GM23338 (cell line): ENCODE measurements around the gene UIMC1. TPM values are rescaled to one million over a fixed set of nuclear protein-coding genes. Genes with fewer than 3 reads are reported as not detected.

ENCODE experiments used
- ATAC-seq: fragments of 200-7000 bp; cut with Tn5 transposase; 3 replicates; pipeline ENCODE4 v1.9.1; 2020
- DNase-seq: peaks from one replicate; pipeline ENCODE4 v3.0.0-alpha.2; 2015; ENCODE audit warnings: low spot score
- H2AFZ ChIP-seq: fragments of 200-600 bp; sonication (generic); 2 replicates; pipeline ENCODE4 v1.8.0; 2016; ENCODE audit warnings: antibody characterized with exemption, mild to moderate bottlenecking, moderate library complexity
- H3F3A ChIP-seq: fragments of 200-600 bp; sonication (generic); replicated peaks from 2 replicates; pipeline ENCODE4 v1.8.0; 2017; ENCODE audit warnings: antibody characterized with exemption, mixed run types, low read depth
- H3K27ac ChIP-seq: fragments of 200-600 bp; sonication (generic); 2 replicates; pipeline ENCODE4 v1.6.1; 2016; ENCODE audit warnings: low read depth
- H3K27me3 ChIP-seq: fragments of 200-600 bp; sonication (generic); 2 replicates; pipeline ENCODE4 v1.8.0; 2016; ENCODE audit warnings: mild to moderate bottlenecking, mixed run types, moderate library complexity; ENCODE audit not compliant: insufficient read depth
- H3K36me3 ChIP-seq: fragments of 200-600 bp; sonication (generic); 2 replicates; pipeline ENCODE4 v1.8.0; 2016; ENCODE audit warnings: mild to moderate bottlenecking; ENCODE audit not compliant: insufficient read depth
- H3K4me1 ChIP-seq: fragments of 200-600 bp; sonication (generic); 2 replicates; pipeline ENCODE4 v1.8.0; 2016; ENCODE audit warnings: mild to moderate bottlenecking, moderate library complexity; ENCODE audit not compliant: insufficient read depth
- H3K4me2 ChIP-seq: fragments of 200-600 bp; sonication (generic); 2 replicates; pipeline ENCODE4 v1.7.1; 2017; ENCODE audit warnings: mixed run types
- H3K4me3 ChIP-seq: fragments of 200-600 bp; sonication (generic); 2 replicates; pipeline ENCODE4 v1.6.1; 2016; ENCODE audit warnings: mixed run types
- H3K79me2 ChIP-seq: fragments of 200-600 bp; sonication (generic); replicated peaks from 2 replicates; pipeline ENCODE4 v1.8.0; 2017; ENCODE audit warnings: mild to moderate bottlenecking; ENCODE audit not compliant: insufficient read depth
- H3K9me2 ChIP-seq: fragments of 200-600 bp; sonication (generic); 2 replicates; pipeline ENCODE4 v1.8.0; 2017; ENCODE audit not compliant: insufficient read depth
- H4K20me1 ChIP-seq: fragments of 200-600 bp; sonication (generic); replicated peaks from 2 replicates; pipeline ENCODE4 v1.8.0; 2017; ENCODE audit warnings: mild to moderate bottlenecking; ENCODE audit not compliant: insufficient read depth
- H3K27ac Mint-ChIP-seq: 2 replicates; pipeline ENCODE4 v1.8.0; 2020; ENCODE audit warnings: inconsistent platforms, mild to moderate bottlenecking, moderate library complexity, mixed read lengths
- H3K27me3 Mint-ChIP-seq: 3 replicates; pipeline ENCODE4 v1.8.0; 2022; ENCODE audit warnings: low read depth, mild to moderate bottlenecking, moderate library complexity, mixed read lengths, inconsistent platforms; ENCODE audit not compliant: insufficient read depth, poor library complexity
- H3K36me3 Mint-ChIP-seq: 3 replicates; pipeline ENCODE4 v1.8.0; 2021; ENCODE audit warnings: low read depth, mild to moderate bottlenecking, inconsistent platforms, moderate library complexity, mixed read lengths
- H3K4me1 Mint-ChIP-seq: 3 replicates; pipeline ENCODE4 v1.8.0; 2020; ENCODE audit warnings: mild to moderate bottlenecking, inconsistent platforms, mixed read lengths
- H3K4me3 Mint-ChIP-seq: 3 replicates; pipeline ENCODE4 v1.8.0; 2021; ENCODE audit warnings: moderate library complexity, mild to moderate bottlenecking, inconsistent platforms, mixed read lengths
- H3K9me3 Mint-ChIP-seq: 3 replicates; pipeline ENCODE4 v1.8.0; 2020; ENCODE audit warnings: moderate library complexity, mild to moderate bottlenecking, inconsistent platforms, mixed read lengths
- CREB1 ChIP-seq: fragments of 250-450 bp; sonication (Bioruptor Pico); IDR thresholded peaks from 2 replicates; pipeline ENCODE4 v1.5.0; 2020; ENCODE audit warnings: low read depth, mild to moderate bottlenecking, moderate library complexity
- CTCF ChIP-seq, 2 experiments: fragments of 200-600 bp in 1 of 2; sonication (generic) in 1 of 2; conservative IDR thresholded peaks; 2 replicates each; pipeline versions ENCODE4 v1.5.1 to v1.6.1; 2016 to 2017; ENCODE audit warnings: antibody characterized with exemption in 2 of 2, low read depth in 2 of 2, mild to moderate bottlenecking in 2 of 2, moderate library complexity in 1 of 2
- ETS1 ChIP-seq: IDR thresholded peaks from 2 replicates; pipeline ENCODE4 v1.6.1; 2016; ENCODE audit warnings: antibody characterized with exemption
- EZH2 ChIP-seq: fragments of 200-600 bp; sonication (generic); IDR thresholded peaks from one replicate; pipeline ENCODE4 v1.8.0; 2017; ENCODE audit warnings: antibody characterized with exemption, mild to moderate bottlenecking, low read depth; ENCODE audit not compliant: unreplicated experiment
- EZH2phosphoT487 ChIP-seq: fragments of 200-600 bp; sonication (generic); IDR thresholded peaks from one replicate; pipeline ENCODE4 v1.8.1; 2018; ENCODE audit warnings: antibody characterized with exemption; ENCODE audit not compliant: unreplicated experiment
- NANOG ChIP-seq: IDR thresholded peaks from 2 replicates; pipeline ENCODE4 v1.6.1; 2016; ENCODE audit warnings: antibody characterized with exemption, borderline replicate concordance
- POLR2AphosphoS5 ChIP-seq: IDR thresholded peaks from 2 replicates; pipeline ENCODE4 v1.6.1; 2016; ENCODE audit warnings: antibody characterized with exemption, low read depth
- STAT1 ChIP-seq: IDR thresholded peaks from one replicate; pipeline ENCODE4 v1.6.1; 2016; ENCODE audit warnings: antibody characterized with exemption; ENCODE audit not compliant: unreplicated experiment
- ZNF114 ChIP-seq: fragments of 250-450 bp; sonication (Bioruptor Pico); IDR thresholded peaks from 2 replicates; pipeline ENCODE4 v1.5.0; 2020; ENCODE audit warnings: mild to moderate bottlenecking, moderate library complexity
- ZNF462 ChIP-seq: fragments of 250-450 bp; sonication (Bioruptor Pico); IDR thresholded peaks from 2 replicates; pipeline ENCODE4 v1.5.0; 2020; ENCODE audit warnings: mild to moderate bottlenecking, moderate library complexity
- polyA plus RNA-seq: library from polyadenylated mRNA; unstranded; fragments of >200 nt; fragmentation: Nextera tagmentation; extraction: Ambion mirVana; gene quantifications from 2 replicates; pipeline ENCODE4 v1.2.1, GENCODE V29; 2016
- total RNA-seq: library from RNA; depleted of rRNA; stranded (reverse); fragments of >200 nt; shearing (Covaris generic); gene quantifications from 2 replicates; pipeline ENCODE4 v1.2.3, GENCODE V29; 2014

UIMC1 gene
- total and polyA plus RNA-seq, 2 experiments from 2014 or later, result 36.4 to 40.1 TPM

DNA sequence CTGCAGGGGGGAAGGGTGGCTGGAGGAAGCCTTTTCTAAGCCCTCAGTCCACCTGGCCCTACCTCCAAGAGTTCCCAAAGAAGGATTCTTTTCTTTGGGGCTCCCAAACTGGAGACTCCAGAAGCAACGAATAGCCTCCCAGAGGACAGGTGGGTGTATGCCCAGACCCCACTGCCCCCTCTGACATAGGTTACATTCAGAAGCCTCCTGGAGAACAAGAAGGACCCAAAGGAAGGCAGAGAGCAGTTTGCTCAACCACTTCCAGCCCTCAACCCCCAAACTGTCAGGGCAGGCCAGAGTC, 117.8 kb downstream of the UIMC1 start (continued):
- TF ChIP-seq STAT1 (no peak), EZH2 (no peak), EZH2phosphoT487 (no peak), ZNF462 (CRISPR knock-in tag) (no peak), ETS1 (no peak)

DNA sequence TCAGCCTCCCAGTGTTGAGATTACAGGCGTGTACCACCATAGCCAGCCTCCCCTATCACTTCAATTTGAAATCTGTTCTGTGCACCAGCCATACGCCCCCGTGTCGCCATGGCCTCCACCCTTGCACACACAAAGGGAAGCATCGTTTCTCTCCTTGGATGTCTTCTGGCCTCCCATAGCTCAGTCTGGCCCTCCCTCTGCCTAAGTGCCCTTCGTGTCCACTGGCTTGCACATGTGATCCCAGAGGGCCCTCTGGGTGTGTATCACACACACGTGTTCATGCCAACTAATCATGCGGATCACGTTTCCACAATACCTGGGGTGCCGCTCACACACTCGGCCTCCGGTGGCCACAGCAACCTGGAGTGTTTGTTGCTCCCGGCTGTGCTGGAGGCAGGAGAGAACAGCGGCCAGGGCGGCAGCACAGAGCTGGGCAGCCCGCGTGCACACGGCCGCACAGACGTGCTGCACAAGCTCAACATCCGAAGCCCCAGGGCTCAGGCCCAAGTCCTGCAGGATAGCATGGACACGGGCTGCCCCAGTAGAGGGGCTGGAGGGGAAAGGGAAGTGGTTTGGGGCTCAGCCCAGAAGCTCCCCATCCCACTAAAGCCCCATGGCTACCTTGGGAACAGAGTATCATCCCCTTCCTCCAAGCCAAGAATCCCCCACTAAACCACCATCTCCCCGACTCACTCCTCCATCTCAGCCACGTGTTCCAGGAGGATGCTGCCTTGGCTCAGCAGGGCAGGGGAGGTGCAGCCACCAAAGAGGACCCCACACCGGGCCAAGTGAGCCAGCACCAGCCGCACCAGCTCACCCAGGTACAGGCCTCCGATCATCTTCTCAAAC, 118.3 kb downstream of the UIMC1 start:
- no peak for TF ChIP-seq POLR2AphosphoS5
- no peak for TF ChIP-seq STAT1
- TF ChIP-seq EZH2, result no peak
- no peak for TF ChIP-seq ZNF114 (CRISPR knock-in tag)
- TF ChIP-seq EZH2phosphoT487, result no peak
- no peak for TF ChIP-seq NANOG
- no peak for TF ChIP-seq CREB1 (CRISPR knock-in tag)
- TF ChIP-seq CTCF (conservative IDR thresholded peaks at IDR 0.05; ENCODE audit: low read depth in 2 of 2), result no peak
- H3K4me3 ChIP-seq, result no peak overlapping the region
- H2AFZ ChIP-seq, result no peak overlapping the region
- Mint-ChIP-seq H3K4me3 (no peak overlapping the region), H3K4me1 (peaks cover 9% of the 10 kb centered on the region; the same call in 1 of the 3 replicates), H3K36me3 (no peaks in the 10 kb centered on the region), H3K27ac (no peak overlapping the region; the same call in 1 of the 2 replicates), H3K27me3 (peaks cover 9% of the 10 kb centered on the region), H3K9me3 (no peaks in the 10 kb centered on the region)
- H3K4me1 ChIP-seq, result no peaks in the 10 kb centered on the region
- no peaks in the 10 kb centered on the region for H4K20me1 ChIP-seq
- H3K27ac ChIP-seq, result no peak overlapping the region
- no peak for ATAC-seq
- H3K4me2 ChIP-seq, result no peak overlapping the region
- H3F3A ChIP-seq, result no peaks in the 10 kb centered on the region
- no peaks in the 10 kb centered on the region for H3K79me2 ChIP-seq
- H3K9me2 ChIP-seq, result no peaks in the 10 kb centered on the region
- no peak for DNase-seq
- no peaks in the 10 kb centered on the region for H3K36me3 ChIP-seq
- H3K27me3 ChIP-seq, result no peaks in the 10 kb centered on the region
